Panc1 (cell line): Measurements from ENCODE around the gene CCDC154. TPM values are rescaled to one million over a fixed set of nuclear protein-coding genes. Genes with fewer than 3 reads are reported as not detected.

ENCODE experiments used
- ATAC-seq: fragments of 200-7000 bp; cut with Tn5 transposase; 2 replicates; pipeline ENCODE4 v1.9.1; 2020; ENCODE audit warnings: mild to moderate bottlenecking, moderate library complexity
- BruUV-seq: library from RNA; stranded (reverse); fragments of 400-500 nt; replicated peaks from 2 replicates; lab custom pipeline; 2021; lab: Mats Ljungman, UMichigan
- CTCF ChIA-PET: fragments of 300-600 bp; sonication (Branson Sonifier 250); formaldehyde crosslinking; loops from one replicate; lab custom pipeline; 2022; ENCODE audit warnings: antibody characterized with exemption; lab: Charles Lee
- POLR2A ChIA-PET: fragments of 300-600 bp; sonication (Branson Sonifier 250); formaldehyde crosslinking; loops from one replicate; lab custom pipeline; 2022; ENCODE audit warnings: antibody characterized with exemption; lab: Charles Lee
- DNase-seq: peaks from one replicate; pipeline ENCODE4 v3.0.0-alpha.2; 2010; ENCODE audit warnings: low read depth, low spot score
- H3K27ac ChIP-seq: 2 replicates; pipeline ENCODE4 v1.5.1; 2011; ENCODE audit warnings: mild to moderate bottlenecking, low read length, inconsistent platforms
- H3K27me3 ChIP-seq: fragments of 200-500 bp; sonication (Bioruptor generic); 2 replicates; pipeline ENCODE4 v1.6.0; 2014; ENCODE audit warnings: low read length, inconsistent platforms; ENCODE audit not compliant: control insufficient read depth, insufficient read depth
- H3K36me3 ChIP-seq: fragments of 200-500 bp; sonication (Bioruptor generic); 2 replicates; pipeline ENCODE4 v1.5.1; 2014; ENCODE audit warnings: inconsistent platforms, mild to moderate bottlenecking, low read length, moderate library complexity; ENCODE audit not compliant: control insufficient read depth, insufficient read depth
- H3K4me1 ChIP-seq: 2 replicates; pipeline ENCODE4 v1.5.1; 2011; ENCODE audit warnings: inconsistent platforms, mild to moderate bottlenecking, low read length, moderate library complexity; ENCODE audit not compliant: control insufficient read depth, insufficient read depth
- H3K4me3 ChIP-seq, 2 experiments: 2 replicates each; pipeline ENCODE4 v1.5.1; 2011 to 2012; ENCODE audit warnings: low read depth in 2 of 2, low read length in 2 of 2, mild to moderate bottlenecking in 2 of 2, inconsistent platforms in 1 of 2, moderate library complexity in 1 of 2
- H3K9me3 ChIP-seq: fragments of 200-500 bp; sonication (Bioruptor generic); 2 replicates; pipeline ENCODE4 v1.5.1; 2014; ENCODE audit warnings: low read depth, mild to moderate bottlenecking, inconsistent platforms, low read length, moderate library complexity; ENCODE audit not compliant: control insufficient read depth, insufficient read depth
- POLR2AphosphoS5 ChIP-seq: IDR thresholded peaks from 2 replicates; pipeline ENCODE4 v1.6.1; 2012; ENCODE audit warnings: mild to moderate bottlenecking, low read depth, low read length, moderate library complexity
- REST ChIP-seq, 2 experiments: IDR thresholded peaks; 2 replicates each; pipeline ENCODE4 v1.6.1; 2011 to 2012; ENCODE audit warnings: low read depth in 2 of 2, control low read depth in 1 of 2, low read length in 1 of 2, mild to moderate bottlenecking in 1 of 2, moderate library complexity in 1 of 2; ENCODE audit not compliant: insufficient read depth in 1 of 2
- SIN3A ChIP-seq: IDR thresholded peaks from 2 replicates; pipeline ENCODE4 v1.6.1; 2012; ENCODE audit warnings: low read depth, mild to moderate bottlenecking, low read length, moderate library complexity, borderline replicate concordance; ENCODE audit not compliant: insufficient read depth
- TCF7L2 ChIP-seq: IDR thresholded peaks from 2 replicates; pipeline ENCODE4 v1.6.1; 2011; ENCODE audit warnings: mild to moderate bottlenecking, low read depth, low read length, inconsistent platforms
- in situ Hi-C: cut with HindIII; loops from 2 replicates; pipeline ENCODE4 v1.10.0; 2016; ENCODE audit warnings: low sequenced_read_pairs, low pct_unique_long_range_greater_than_20kb
- intact Hi-C: fragments of 100-400 bp; cut with micrococcal nuclease; formaldehyde crosslinking; loops from one replicate; pipeline ENCODE4 v1.10.0; 2022; ENCODE audit not compliant: unreplicated experiment
- total RNA-seq: library from RNA; stranded (reverse); gene quantifications from one replicate; pipeline ENCODE4 v1.2.1, GENCODE V29; 2021; ENCODE audit not compliant: unreplicated experiment
- TF ChIP-seq, protein P1 (sequence below): fragments of 450-650 bp; IDR thresholded peaks from 2 replicates; pipeline ENCODE4 v1.5.1; 2017; ENCODE audit warnings: mild to moderate bottlenecking

The CCDC154 gene
- total RNA-seq, 1 experiment from 2014 or later = 2.0 TPM

DNA sequence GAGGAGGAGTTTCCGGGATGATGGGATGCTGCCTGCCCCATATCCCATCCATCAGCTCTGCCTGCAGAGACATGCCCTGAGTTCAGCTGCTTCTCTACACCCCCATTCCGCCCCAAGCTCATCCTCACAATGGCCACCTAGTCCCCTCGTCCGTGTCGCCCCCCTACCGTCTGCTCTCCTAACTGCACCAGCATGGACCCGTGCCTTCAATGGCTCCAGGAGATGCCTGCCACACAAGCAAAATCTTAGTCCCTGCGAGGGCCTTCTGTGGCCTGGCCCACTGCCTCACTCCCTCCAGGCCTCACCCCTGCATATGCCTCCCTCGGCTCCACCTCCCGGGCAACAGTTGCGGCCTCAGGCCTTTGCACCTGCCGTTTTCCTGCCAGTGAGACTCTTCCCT is 47.0 kb upstream of the CCDC154 start:
- ChIA-PET CTCF (no interaction called here), POLR2A (no interaction called here)
- Histone ChIP-seq H3K27me3 (no peaks in the 10 kb centered on the region), H3K36me3 (peaks cover 2% of the 10 kb centered on the region; the same call in 1 of the 2 replicates), H3K4me1 (peaks cover 12% of the 10 kb centered on the region), H3K27ac (no peak overlapping the region), H3K9me3 (no peaks in the 10 kb centered on the region), H3K4me3 (no peak overlapping the region)
- no peak for ATAC-seq
- DNase-seq = no peak
- TF ChIP-seq POLR2AphosphoS5 (no peak), REST (IDR thresholded peaks at IDR 0.05; ENCODE audit: insufficient read depth in 1 of 2, low read depth in 2 of 2, low read length in 1 of 2) (no peak)
- TF ChIP-seq, protein P1, sequence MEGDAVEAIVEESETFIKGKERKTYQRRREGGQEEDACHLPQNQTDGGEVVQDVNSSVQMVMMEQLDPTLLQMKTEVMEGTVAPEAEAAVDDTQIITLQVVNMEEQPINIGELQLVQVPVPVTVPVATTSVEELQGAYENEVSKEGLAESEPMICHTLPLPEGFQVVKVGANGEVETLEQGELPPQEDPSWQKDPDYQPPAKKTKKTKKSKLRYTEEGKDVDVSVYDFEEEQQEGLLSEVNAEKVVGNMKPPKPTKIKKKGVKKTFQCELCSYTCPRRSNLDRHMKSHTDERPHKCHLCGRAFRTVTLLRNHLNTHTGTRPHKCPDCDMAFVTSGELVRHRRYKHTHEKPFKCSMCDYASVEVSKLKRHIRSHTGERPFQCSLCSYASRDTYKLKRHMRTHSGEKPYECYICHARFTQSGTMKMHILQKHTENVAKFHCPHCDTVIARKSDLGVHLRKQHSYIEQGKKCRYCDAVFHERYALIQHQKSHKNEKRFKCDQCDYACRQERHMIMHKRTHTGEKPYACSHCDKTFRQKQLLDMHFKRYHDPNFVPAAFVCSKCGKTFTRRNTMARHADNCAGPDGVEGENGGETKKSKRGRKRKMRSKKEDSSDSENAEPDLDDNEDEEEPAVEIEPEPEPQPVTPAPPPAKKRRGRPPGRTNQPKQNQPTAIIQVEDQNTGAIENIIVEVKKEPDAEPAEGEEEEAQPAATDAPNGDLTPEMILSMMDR = no peak
- intact Hi-C loops = no loop called here
- BruUV-seq = no TSS peak
- in situ Hi-C loops = no loop called here

DNA sequence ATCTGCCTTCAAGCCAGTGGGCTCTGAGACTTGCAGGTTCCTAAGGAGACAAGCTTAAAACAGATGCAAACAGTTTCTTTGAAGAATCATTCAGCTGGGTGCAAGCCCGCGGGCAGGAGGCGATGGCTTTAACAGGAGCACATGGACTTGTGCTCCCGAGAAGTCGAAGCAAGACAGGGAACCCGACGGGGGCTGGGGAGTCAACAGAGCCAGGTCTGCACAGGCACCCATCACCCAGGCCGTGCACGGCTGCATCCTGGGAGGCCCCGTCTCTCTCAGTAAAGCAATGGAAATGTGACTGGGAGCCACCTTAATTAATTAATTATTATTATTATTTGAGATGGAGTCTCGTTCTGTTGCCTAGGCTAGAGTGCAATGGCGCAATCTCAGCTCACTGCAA is 44.7 kb upstream of the CCDC154 start:
- Histone ChIP-seq H3K9me3 (no peaks in the 10 kb centered on the region), H3K27me3 (no peaks in the 10 kb centered on the region), H3K4me1 (peaks cover 7% of the 10 kb centered on the region), H3K27ac (no peak overlapping the region), H3K36me3 (peaks cover 2% of the 10 kb centered on the region; the same call in 1 of the 2 replicates), H3K4me3 (no peak overlapping the region)
- in situ Hi-C loops = no loop called here
- TF ChIP-seq, protein P1 = no peak
- TF ChIP-seq TCF7L2 = no peak
- no peak for TF ChIP-seq SIN3A
- no peak for TF ChIP-seq POLR2AphosphoS5
- no peak for TF ChIP-seq REST (IDR thresholded peaks at IDR 0.05; ENCODE audit: insufficient read depth in 1 of 2, low read depth in 2 of 2, low read length in 1 of 2)
- intact Hi-C loops = no loop called here
- ChIA-PET POLR2A (interaction anchor here (0.5 kb wide), 1 partner anchor 121 kb away, joined by 3 read pairs; no protein-coding TSS in a partner anchor), CTCF (no interaction called here)
- BruUV-seq = no TSS peak
- ATAC-seq (no peak), DNase-seq (no peak)
